Neuron (in vitro differentiated cells): ENCODE measurements around the gene GRAMD1A.
"Not testable (repeated sequence)": the region's sequence is repeated elsewhere in the genome, so short reads cannot be mapped to it uniquely, and the experiment has no call there.

ENCODE experiments used
- H2AFZ ChIP-seq: one replicate; pipeline ENCODE4 v1.6.1; 2013; ENCODE audit warnings: low read depth, mild to moderate bottlenecking, inconsistent platforms, low read length, moderate library complexity
- H3K27me3 ChIP-seq: one replicate; pipeline ENCODE4 v1.6.1; 2013; ENCODE audit warnings: low read length; ENCODE audit not compliant: insufficient read depth
- H3K36me3 ChIP-seq: one replicate; pipeline ENCODE4 v1.6.1; 2013; ENCODE audit warnings: low read length; ENCODE audit not compliant: insufficient read depth
- H3K4me1 ChIP-seq: one replicate; pipeline ENCODE4 v1.6.1; 2013; ENCODE audit warnings: low read length; ENCODE audit not compliant: insufficient read depth
- H3K4me3 ChIP-seq: 2 replicates; pipeline ENCODE4 v1.5.1; 2013; ENCODE audit warnings: mild to moderate bottlenecking, low read length, moderate library complexity
- H3K9me3 ChIP-seq: one replicate; pipeline ENCODE4 v1.6.1; 2013; ENCODE audit warnings: low read length

The GRAMD1A gene

GRCh38 chr19:35000647-35001501 is 751 bp downstream of the GRAMD1A start:
- Histone ChIP-seq H3K4me3 (peak overlapping the region; percentile 84), H2AFZ (no peak overlapping the region), H3K9me3 (no peaks in the 10 kb centered on the region), H3K36me3 (peaks cover 11% of the 10 kb centered on the region), H3K4me1 (peaks cover 16% of the 10 kb centered on the region), H3K27me3 (no peaks in the 10 kb centered on the region)

- Histone ChIP-seq H3K9me3 (no peaks in the 10 kb centered on the region), H3K4me1 (peaks cover 16% of the 10 kb centered on the region), H3K4me3 (no peak overlapping the region), H3K27me3 (no peaks in the 10 kb centered on the region), H2AFZ (no peak overlapping the region), H3K36me3 (peaks cover 14% of the 10 kb centered on the region)
These were observed 2.0 kb downstream of the GRAMD1A start for GRCh38 chr19:35002037-35002535.

GRCh38 chr19:35004517-35005255 is 4.6 kb downstream of the GRAMD1A start:
- no peak overlapping the region for H2AFZ ChIP-seq
- peaks cover 7% of the 10 kb centered on the region for H3K4me1 ChIP-seq
- no peak overlapping the region for H3K4me3 ChIP-seq
- H3K9me3 ChIP-seq = no peaks in the 10 kb centered on the region
- no peaks in the 10 kb centered on the region for H3K27me3 ChIP-seq
- H3K36me3 ChIP-seq = peaks cover 24% of the 10 kb centered on the region

GRCh38 chr19:35005256-35005977 is 5.3 kb downstream of the GRAMD1A start:
- H3K4me1 ChIP-seq = peaks cover 7% of the 10 kb centered on the region
- no peak overlapping the region for H2AFZ ChIP-seq
- H3K9me3 ChIP-seq = no peaks in the 10 kb centered on the region
- no peaks in the 10 kb centered on the region for H3K27me3 ChIP-seq
- peaks cover 32% of the 10 kb centered on the region for H3K36me3 ChIP-seq
- H3K4me3 ChIP-seq = no peak overlapping the region

GRCh38 chr19:35006007-35006341 is 5.9 kb downstream of the GRAMD1A start:
- H3K36me3 ChIP-seq = peaks cover 35% of the 10 kb centered on the region
- not testable (repeated sequence) for H2AFZ ChIP-seq, H3K9me3 ChIP-seq, H3K4me1 ChIP-seq, H3K4me3 ChIP-seq, H3K27me3 ChIP-seq

DNA sequence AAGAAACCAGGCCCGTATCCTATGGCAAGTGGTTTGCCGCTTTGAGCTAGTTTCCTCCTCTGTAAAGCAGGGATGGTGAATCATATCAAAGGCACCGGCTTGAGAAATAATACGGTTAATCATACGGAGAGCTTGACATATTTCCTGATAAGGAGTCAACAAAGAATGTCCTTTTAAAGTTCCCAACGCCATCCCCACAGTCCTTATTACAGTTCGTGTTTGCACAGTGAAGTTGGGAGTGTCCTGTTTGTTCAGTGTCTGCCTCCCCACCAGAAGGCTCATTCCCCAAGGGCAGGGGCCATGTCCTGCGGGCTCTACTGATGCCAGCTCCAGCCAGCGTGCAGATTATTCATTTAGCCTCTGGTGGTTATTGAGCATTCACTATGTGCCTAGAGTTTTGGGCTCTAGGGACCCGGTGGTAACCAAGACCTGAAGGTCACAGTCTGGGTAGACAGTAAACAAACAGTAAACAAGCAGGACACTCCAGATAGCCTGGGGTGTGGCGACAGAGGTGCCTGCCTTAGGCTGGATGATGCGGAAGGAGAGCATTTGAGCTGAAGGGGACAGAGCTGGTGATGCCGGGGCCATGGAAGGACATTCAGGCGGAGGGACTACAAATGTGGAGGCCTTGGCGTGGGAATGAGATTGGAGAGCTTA is 6.3 kb downstream of the GRAMD1A start:
- Histone ChIP-seq H3K27me3 (no peaks in the 10 kb centered on the region), H3K4me1 (peaks cover 3% of the 10 kb centered on the region), H2AFZ (no peak overlapping the region), H3K9me3 (no peaks in the 10 kb centered on the region), H3K36me3 (peaks cover 40% of the 10 kb centered on the region), H3K4me3 (no peak overlapping the region)

GRCh38 chr19:35006999-35007365 is 6.9 kb downstream of the GRAMD1A start:
- no peaks in the 10 kb centered on the region for H3K4me1 ChIP-seq
- H3K36me3 ChIP-seq = peaks cover 42% of the 10 kb centered on the region
- no peak overlapping the region for H2AFZ ChIP-seq
- no peak overlapping the region for H3K4me3 ChIP-seq
- no peaks in the 10 kb centered on the region for H3K9me3 ChIP-seq
- H3K27me3 ChIP-seq = no peaks in the 10 kb centered on the region

DNA sequence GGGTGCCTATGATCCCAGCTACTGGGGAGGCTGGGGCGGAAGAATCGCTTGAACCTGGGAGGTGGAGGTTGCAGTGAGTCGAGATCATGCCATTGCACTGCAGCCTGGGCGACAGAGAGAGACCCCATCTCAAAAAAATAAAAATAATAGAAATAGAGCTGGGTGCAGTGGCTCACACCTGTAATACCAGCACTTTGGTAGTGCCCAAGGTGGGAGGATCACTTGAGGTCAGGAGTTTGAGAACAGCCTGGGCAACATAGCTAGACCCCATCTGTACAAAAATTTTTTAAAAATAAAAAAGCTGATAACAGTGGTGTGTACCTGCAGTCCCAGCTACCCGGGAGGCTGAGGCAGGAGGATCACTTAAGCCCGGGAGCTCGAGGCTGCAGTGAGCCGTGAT is 7.3 kb downstream of the GRAMD1A start:
- not testable (repeated sequence) for H3K4me1 ChIP-seq, H3K27me3 ChIP-seq, H3K9me3 ChIP-seq, H2AFZ ChIP-seq, H3K4me3 ChIP-seq
- H3K36me3 ChIP-seq = peaks cover 46% of the 10 kb centered on the region

- Histone ChIP-seq H3K4me1 (no peaks in the 10 kb centered on the region), H3K27me3 (no peaks in the 10 kb centered on the region), H3K36me3 (peaks cover 57% of the 10 kb centered on the region), H3K9me3 (no peaks in the 10 kb centered on the region), H2AFZ (no peak overlapping the region), H3K4me3 (no peak overlapping the region)
These were observed 8.8 kb downstream of the GRAMD1A start for GRCh38 chr19:35008891-35009341.

- no peak overlapping the region for H3K4me3 ChIP-seq
- no peaks in the 10 kb centered on the region for H3K4me1 ChIP-seq
- H2AFZ ChIP-seq = no peak overlapping the region
- no peaks in the 10 kb centered on the region for H3K9me3 ChIP-seq
- H3K27me3 ChIP-seq = no peaks in the 10 kb centered on the region
- H3K36me3 ChIP-seq = peaks cover 61% of the 10 kb centered on the region
These were observed 9.6 kb downstream of the GRAMD1A start for GRCh38 chr19:35009424-35010415.

DNA sequence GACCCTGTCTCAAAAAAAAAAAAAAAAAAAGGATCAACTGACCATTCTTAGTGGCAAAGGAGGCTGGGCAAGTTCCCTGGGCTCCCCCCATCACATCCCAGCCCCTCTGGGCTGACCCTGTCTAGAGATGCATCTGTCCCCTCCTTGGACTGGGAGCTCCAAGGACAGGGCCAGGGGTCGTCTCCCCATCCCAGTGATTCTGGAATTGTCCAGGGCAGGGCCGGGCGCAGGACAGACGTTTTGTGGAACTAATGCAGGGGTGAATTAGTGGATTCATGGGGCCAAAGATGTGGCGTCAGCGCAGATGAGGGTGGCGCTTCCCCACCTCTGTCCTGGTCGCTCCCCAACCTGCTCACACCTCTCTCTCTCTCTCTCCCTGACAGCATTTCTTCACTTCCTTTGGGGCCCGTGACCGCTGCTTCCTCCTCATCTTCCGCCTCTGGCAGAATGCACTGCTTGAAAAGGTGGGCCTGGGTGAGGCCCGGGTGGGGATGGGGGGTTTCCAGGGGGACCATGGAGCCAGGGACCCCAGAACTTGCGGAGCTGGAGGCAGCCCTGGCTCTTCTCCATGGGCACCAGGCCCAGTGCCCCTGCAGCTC is 11.1 kb downstream of the GRAMD1A start:
- Histone ChIP-seq H3K27me3 (no peaks in the 10 kb centered on the region), H3K36me3 (peaks cover 65% of the 10 kb centered on the region), H3K4me3 (no peak overlapping the region), H3K4me1 (no peaks in the 10 kb centered on the region), H3K9me3 (no peaks in the 10 kb centered on the region), H2AFZ (no peak overlapping the region)
